H4 (cell line): ENCODE data around the gene OCA2. TPM values are rescaled to one million over a fixed set of nuclear protein-coding genes. Genes with fewer than 3 reads are reported as not detected.

ENCODE experiments used
- DNase-seq: peaks from one replicate; pipeline ENCODE4 v3.0.0-alpha.2; 2015; ENCODE audit warnings: low spot score
- total RNA-seq: library from RNA; depleted of rRNA; stranded (reverse); fragments of >200 nt; shearing (Covaris generic); gene quantifications from 2 replicates; pipeline ENCODE4 v1.2.3, GENCODE V29; 2014

The OCA2 gene
- total RNA-seq, 1 experiment from 2014 or later, result 0.12 TPM

- DNase-seq, result no peak
Observed at GRCh38 chr15:27817258-27817657, 281.9 kb downstream of the OCA2 start.

GRCh38 chr15:27816790-27817189 is 282.3 kb downstream of the OCA2 start:
- no peak for DNase-seq

GRCh38 chr15:27815035-27815434 is 284.1 kb downstream of the OCA2 start:
- no peak for DNase-seq

GRCh38 chr15:27813139-27813538 is 286.0 kb downstream of the OCA2 start:
- no peak for DNase-seq

- no peak for DNase-seq
Observed at GRCh38 chr15:27808182-27808581, 290.9 kb downstream of the OCA2 start.

- no peak for DNase-seq
Observed at GRCh38 chr15:27807335-27807734, 291.8 kb downstream of the OCA2 start.

- DNase-seq, result no peak
Observed at GRCh38 chr15:27806396-27806795, 292.7 kb downstream of the OCA2 start.

GRCh38 chr15:27805261-27806220 is 293.6 kb downstream of the OCA2 start:
- no peak for DNase-seq

- no peak for DNase-seq
Observed at GRCh38 chr15:27804569-27805260, 294.4 kb downstream of the OCA2 start.

GRCh38 chr15:27798807-27799206 is 300.3 kb downstream of the OCA2 start:
- no peak for DNase-seq

GRCh38 chr15:27797765-27798164 is 301.4 kb downstream of the OCA2 start:
- DNase-seq, result no peak

GRCh38 chr15:27796405-27797320 is 302.5 kb downstream of the OCA2 start:
- DNase-seq, result no peak

GRCh38 chr15:27792756-27793264 is 306.3 kb downstream of the OCA2 start:
- DNase-seq, result no peak

GRCh38 chr15:27790270-27790669 is 308.8 kb downstream of the OCA2 start:
- DNase-seq, result no peak

GRCh38 chr15:27787931-27788330 is 311.2 kb downstream of the OCA2 start:
- DNase-seq, result no peak

- no peak for DNase-seq
Observed at GRCh38 chr15:27784107-27784506, 315.0 kb downstream of the OCA2 start.

- no peak for DNase-seq
Observed at GRCh38 chr15:27783678-27784077, 315.4 kb downstream of the OCA2 start.

- DNase-seq, result no peak
Observed at GRCh38 chr15:27782125-27782524, 317.0 kb downstream of the OCA2 start.

- DNase-seq, result no peak
Observed at GRCh38 chr15:27776501-27776900, 322.6 kb downstream of the OCA2 start.

- no peak for DNase-seq
Observed at GRCh38 chr15:27774638-27775037, 324.5 kb downstream of the OCA2 start.

GRCh38 chr15:27774191-27774590 is 324.9 kb downstream of the OCA2 start:
- no peak for DNase-seq

GRCh38 chr15:27771892-27772291 is 327.2 kb downstream of the OCA2 start:
- no peak for DNase-seq
